Fibroblast of skin of scalp (primary cell): Measurements from ENCODE around the gene DCUN1D3. TPM values are rescaled to one million over a fixed set of nuclear protein-coding genes. Genes with fewer than 3 reads are reported as not detected.
"Not testable (repeated sequence)": the region's sequence is repeated elsewhere in the genome, so short reads cannot be mapped to it uniquely, and the experiment has no call there.

ENCODE experiments used
- DNase-seq: peaks from one replicate; pipeline ENCODE4 v3.0.0-alpha.2; 2013
- polyA plus RNA-seq, 2 experiments: library from polyadenylated mRNA; unstranded; fragments of 120-200 nt; gene quantifications; one replicate each; pipeline ENCODE4 v1.2.1, GENCODE V29; 2013; ENCODE audit not compliant: insufficient read length in 2 of 2

The DCUN1D3 gene
- polyA plus RNA-seq (2013, experiment 1 of 2; ENCODE audit: insufficient read length): 10.9 TPM
- 11.9 TPM for polyA plus RNA-seq (2013, experiment 2 of 2; ENCODE audit: insufficient read length)

- peak; percentile 100 for DNase-seq
Measured at GRCh38 chr16:20900299-20901067, at the start of gene DCUN1D3, which contains the start of gene LYRM1. DCUN1D3 (minus strand) TSS chr16:20900358; CDS start chr16:20862538, 37,820 bp downstream. LYRM1 (plus strand) TSS chr16:20900771; CDS start chr16:20915556, 14,785 bp downstream.

GRCh38 chr16:20949660-20950059 lies 49.5 kb upstream of the DCUN1D3 start:
- no peak for DNase-seq

GRCh38 chr16:20948444-20948843 lies 48.3 kb upstream of the DCUN1D3 start:
- DNase-seq: no peak

- DNase-seq: no peak
Measured at GRCh38 chr16:20946015-20946629, 46.0 kb upstream of the DCUN1D3 start.

- not testable (repeated sequence) for DNase-seq
Measured at GRCh38 chr16:20945575-20945875, 45.4 kb upstream of the DCUN1D3 start.

GRCh38 chr16:20944861-20945574 lies 44.9 kb upstream of the DCUN1D3 start:
- DNase-seq: peak; percentile 18

- DNase-seq: no peak
Measured at GRCh38 chr16:20942256-20942655, 42.1 kb upstream of the DCUN1D3 start.

GRCh38 chr16:20941636-20941926 lies 41.4 kb upstream of the DCUN1D3 start:
- no peak for DNase-seq

- no peak for DNase-seq
Measured at GRCh38 chr16:20940871-20941635, 40.9 kb upstream of the DCUN1D3 start.

GRCh38 chr16:20939611-20940010 lies 39.5 kb upstream of the DCUN1D3 start:
- no peak for DNase-seq

GRCh38 chr16:20938426-20938825 lies 38.3 kb upstream of the DCUN1D3 start:
- DNase-seq: peak; percentile 11

GRCh38 chr16:20937736-20938135 lies 37.6 kb upstream of the DCUN1D3 start:
- no peak for DNase-seq

- no peak for DNase-seq
Measured at GRCh38 chr16:20933589-20933988, 33.4 kb upstream of the DCUN1D3 start.

- DNase-seq: no peak
Measured at GRCh38 chr16:20931066-20931600, 31.0 kb upstream of the DCUN1D3 start.

- DNase-seq: no peak
Measured at GRCh38 chr16:20930365-20930690, 30.2 kb upstream of the DCUN1D3 start.

- DNase-seq: peak; percentile 13
Measured at GRCh38 chr16:20929676-20930364, 29.7 kb upstream of the DCUN1D3 start.

- DNase-seq: no peak
Measured at GRCh38 chr16:20928774-20929411, 28.7 kb upstream of the DCUN1D3 start.

GRCh38 chr16:20925751-20926150 lies 25.6 kb upstream of the DCUN1D3 start:
- DNase-seq: no peak

- no peak for DNase-seq
Measured at GRCh38 chr16:20923876-20924275, 23.7 kb upstream of the DCUN1D3 start.

- DNase-seq: no peak
Measured at GRCh38 chr16:20920799-20921198, 20.6 kb upstream of the DCUN1D3 start.

GRCh38 chr16:20920091-20920490 lies 19.9 kb upstream of the DCUN1D3 start:
- no peak for DNase-seq
